OCI-M2 (cell line): ENCODE results near the gene GPR135.
"Not testable (repeated sequence)": the region's sequence is repeated elsewhere in the genome, so short reads cannot be mapped to it uniquely, and the experiment has no call there.

ENCODE experiments used
- DNase-seq: peaks from one replicate; lab custom pipeline; 2025; ENCODE audit not compliant: unreplicated experiment; lab: John Stamatoyannopoulos, UW

The GPR135 gene

DNA sequence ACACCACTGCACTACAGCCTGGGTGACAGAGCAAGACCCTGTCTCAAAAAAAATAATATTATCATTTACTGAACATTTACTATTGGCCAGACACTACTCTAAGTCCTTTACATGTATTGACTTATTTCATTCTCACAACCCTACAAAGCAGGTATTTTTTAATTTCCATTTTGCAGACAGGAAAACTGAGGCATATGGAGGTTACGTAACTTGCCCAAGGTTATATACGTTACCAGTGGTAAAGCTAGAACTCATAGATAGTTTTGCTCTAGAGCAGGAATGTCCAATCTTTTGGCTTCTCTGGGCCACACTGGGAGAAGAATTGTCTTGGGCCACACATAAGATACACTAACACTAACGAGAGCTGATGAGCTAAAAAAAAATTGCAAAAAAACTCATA lies 13.4 kb upstream of the GPR135 start:
- DNase-seq = no peak

DNA sequence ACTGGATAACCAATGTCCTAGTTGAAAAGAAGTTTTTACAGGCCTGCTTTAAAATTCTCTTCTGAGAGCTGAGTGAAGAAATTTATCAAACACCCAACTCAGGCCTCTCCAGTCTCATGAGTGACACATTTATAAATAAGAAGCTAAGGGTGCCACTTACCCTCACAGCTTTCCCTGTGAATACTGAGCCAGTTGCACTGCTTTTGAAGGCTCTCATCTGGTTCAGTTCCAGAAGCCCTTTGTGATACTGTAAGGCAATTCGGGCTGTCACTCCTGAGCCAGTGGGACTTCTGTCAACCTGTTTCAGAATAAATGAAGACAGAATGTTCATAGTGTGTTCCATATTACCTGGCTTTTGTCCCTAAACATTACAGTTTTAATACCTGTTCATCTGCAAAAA lies 10.5 kb upstream of the GPR135 start:
- DNase-seq = no peak

DNA sequence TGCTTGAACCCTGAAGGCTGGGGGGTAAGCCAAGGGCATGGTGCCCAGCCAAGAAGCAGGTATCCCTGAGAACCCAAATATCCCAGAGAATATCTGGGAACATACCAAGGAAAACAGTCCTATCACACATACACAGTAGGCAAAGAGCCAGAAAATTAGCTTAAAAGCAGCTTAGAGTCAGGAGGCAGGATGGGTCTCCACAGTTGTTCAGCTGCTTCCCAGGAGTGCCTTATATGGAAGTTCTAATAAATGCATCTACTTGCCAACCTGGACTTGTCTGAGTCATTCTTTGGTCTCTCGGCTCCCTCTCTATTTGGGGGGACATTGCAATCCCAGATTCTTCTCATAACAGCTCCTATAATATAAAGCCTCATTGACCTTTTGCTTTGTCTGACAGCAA lies 9.0 kb upstream of the GPR135 start:
- no peak for DNase-seq

DNA sequence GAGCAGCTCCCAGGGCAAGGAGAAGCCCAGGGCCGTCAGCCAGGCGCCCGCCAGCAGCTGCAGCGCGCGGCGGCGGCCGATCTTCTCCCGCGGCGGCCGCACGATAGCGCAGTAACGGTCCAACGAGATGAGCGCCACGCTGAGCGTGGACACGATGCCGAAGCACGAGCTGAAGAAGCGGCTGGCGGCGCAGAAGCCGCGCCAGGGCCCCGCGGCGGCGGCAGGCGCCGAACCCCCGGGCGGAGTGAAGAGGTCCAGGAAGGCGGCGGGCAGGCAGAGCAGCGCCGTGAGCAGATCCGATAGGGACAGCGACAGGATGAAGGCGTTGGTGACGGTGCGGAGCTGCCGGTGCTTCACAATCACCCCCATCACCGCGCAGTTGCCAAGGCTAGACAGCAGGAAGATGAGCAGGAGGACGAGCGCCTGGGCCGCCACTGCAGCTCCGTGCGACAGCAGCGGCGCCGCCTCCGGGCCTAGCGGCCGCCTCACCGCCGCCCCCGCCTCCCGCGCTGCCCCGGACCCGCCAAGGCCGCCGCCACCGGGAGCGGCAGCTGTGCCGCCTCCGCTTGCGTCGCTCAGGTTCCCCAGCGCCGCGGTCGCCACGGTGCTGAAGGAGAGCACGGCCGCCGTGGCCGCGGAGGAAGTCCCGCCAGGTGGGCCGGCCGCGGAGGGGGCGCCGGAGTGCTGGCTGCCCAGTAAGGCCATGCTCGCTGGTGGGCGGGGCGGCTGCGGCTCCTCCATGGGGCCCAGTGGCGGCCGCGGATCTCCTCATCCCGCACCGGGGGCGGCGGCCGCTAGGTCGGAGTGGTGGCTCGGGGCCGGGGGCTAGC lies 479 bp downstream of the GPR135 start:
- DNase-seq = no peak

DNA sequence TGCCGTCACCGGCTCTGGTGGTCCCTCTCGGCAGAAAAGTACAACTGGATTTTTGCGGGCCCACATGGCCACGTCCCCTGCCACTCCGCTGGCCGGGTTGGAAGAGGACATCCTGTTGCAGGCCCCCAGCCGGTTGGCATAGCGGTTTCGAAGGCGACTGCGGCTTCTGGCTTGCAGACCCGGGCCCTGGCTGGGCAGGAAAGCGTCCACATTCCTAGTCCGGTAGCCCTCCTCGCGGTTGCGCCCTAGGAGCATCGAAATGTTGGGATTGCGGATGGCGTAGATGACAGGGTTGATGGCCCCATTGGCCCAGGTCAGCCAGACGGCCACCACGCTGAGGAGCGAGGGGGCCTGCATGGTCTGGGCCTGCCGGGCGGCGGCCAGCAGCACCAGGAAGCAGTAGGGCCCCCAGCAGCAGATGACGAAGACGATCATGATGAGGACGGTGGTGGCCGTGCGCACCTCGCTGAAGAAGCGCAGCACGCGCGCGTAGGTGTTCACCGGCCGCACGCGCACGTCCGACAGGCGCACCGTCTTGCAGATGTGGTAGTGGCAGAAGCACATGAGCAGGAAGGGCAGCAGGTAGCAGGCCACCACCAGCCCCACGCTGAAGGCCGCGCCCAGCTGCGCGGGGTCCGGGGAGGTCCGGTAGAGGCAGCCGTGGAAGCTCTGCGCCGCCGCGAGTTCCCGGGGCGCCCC lies 1.2 kb downstream of the GPR135 start:
- no peak for DNase-seq

DNA sequence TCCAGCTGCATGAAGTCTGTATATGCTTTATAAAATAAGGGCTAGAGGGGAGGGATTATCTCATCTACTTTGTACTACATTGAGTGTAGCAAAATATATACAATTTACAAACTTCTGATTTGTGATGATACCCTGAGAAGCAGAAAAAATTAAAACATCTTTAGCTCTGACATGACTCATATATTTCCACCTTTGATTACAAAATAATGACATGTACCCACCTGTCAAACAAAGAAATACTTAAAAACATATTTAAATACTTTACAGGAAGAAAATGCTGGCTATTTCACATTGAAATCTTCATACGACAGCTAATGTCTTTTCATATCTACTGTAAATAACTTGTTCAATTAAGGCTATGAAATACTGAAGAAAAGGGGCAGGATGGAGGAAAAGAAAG lies 3.3 kb downstream of the GPR135 start:
- DNase-seq = no peak

DNA sequence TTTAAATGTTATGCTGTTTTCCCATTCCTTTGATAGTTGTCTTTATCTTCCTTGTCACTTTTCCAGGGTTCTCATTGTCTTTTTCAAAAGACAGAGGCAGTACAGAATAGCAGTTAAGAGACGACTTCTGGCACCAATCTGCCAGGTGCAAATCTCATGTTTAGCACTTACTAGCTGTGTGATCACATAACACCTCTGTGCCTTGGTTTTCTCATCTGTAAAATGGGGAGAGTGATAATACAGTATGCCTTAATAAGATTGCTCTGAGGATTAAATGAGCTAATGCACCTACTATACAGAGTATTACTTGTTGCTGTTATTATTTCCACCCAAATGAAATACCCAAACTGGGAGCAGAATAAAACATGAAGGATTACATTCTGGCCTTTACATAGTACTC lies 4.8 kb downstream of the GPR135 start:
- DNase-seq = no peak

DNA sequence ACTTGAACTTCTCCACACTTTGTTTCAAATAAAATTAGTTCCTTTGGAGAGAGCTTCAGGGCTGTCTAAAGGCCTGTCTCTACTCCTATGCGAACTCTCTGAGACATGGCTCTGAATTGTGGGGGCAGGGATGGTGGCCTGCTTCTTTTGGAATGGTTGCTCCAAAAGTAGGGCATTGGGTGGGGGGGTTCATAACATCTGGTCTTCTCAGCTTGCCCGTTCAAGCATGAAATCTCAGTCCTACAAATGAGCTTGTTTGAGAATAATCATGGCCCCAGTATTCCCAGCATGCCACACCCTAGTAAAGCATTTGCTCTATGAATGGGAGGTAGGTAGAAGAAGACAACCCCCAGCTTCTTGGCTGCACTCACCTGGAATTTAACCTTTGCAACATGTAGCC lies 6.7 kb downstream of the GPR135 start:
- no peak for DNase-seq

DNA sequence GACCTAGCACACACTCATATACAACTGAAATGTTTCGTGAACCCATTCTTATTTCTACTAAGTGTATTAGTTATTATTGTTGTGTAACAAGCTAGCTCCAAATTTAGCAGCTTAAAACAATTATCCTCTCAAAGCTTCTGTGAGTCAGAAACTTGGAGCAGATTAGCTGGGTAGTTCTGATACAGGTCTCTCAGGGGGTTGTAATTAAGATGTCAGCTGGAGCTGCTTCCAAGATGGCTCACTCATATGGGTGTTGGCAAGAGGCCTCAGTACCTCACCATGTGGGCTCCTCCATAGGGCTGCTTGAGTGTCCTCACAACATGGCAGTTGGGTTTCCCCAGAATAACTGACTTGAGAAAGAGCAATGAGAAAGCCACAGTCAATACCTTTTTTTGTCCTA lies 9.8 kb downstream of the GPR135 start:
- DNase-seq = no peak

DNA sequence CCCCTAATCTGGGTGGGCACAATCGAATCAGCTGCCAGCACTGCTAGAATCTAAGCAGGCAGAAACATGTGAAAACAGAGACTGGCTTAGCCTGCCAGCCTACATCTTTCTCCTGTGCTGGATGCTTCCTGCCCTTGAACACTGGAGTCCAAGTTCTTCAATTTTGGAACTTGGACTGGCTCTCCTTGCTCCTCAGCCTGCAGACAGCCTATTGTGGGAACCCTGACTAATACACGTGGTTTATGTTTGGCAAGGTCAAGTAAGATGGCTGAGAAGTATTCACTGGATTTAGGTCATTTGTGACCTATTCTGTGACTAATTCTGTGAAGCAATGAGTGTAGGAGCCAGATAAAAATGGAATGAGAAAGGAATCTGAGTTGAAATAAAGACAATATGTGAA lies 11.0 kb downstream of the GPR135 start:
- DNase-seq = no peak

DNA sequence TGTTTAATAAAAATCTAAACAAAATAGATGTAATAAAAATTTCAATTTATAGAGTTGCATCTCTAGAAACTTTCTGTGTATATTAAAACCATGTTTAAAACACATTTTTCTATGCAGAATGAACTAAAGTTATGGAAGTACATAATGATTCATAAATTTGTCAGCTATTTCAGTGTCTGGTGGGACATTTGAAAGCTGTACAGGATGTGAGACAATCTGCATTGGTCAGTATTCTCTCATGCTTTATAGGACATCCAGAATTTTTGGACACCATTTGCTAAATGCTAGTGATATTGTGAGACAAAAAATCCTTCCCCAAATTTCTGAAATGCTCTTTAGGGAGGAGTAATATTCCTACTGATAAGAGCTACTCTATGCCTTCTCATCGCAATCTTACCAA lies 13.3 kb downstream of the GPR135 start:
- DNase-seq = no peak

DNA sequence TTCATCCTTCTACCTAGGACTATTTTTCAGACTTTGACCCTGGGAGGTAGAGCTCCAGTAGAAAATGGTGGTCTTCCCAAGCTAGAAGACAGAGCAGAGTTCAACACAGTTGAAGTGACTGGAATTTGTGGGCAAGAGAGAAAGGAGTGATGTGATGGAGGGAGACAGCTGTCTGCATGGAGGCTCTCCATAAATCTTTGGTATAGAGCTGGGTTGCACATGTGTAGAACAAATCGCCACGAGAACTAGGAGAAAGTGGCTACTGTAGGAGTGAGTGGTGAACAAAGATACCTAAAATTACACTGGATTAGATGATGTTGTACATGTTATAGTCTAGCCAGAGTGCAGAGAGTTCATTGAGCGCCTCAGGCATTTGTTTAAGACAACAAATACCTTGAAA lies 14.5 kb downstream of the GPR135 start:
- DNase-seq = no peak

DNA sequence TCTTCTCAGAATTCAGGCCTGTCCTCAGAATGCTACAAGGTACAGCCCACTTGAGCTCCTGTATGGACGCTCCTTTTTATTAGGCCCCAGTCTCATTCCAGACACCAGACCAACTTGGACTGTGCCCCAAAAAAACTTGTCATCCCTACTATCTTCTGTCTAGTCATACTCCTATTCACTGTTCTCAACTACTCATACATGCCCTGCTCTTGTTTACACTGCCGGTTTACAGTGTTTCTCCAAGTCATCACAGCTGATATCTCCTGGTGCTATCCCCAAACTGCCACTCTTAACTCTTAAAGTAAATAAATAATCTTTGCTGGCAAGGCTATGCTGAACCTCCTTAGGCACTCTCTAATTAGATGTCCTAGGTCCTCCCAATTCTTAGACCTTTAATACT lies 16.5 kb downstream of the GPR135 start:
- not testable (repeated sequence) for DNase-seq

DNA sequence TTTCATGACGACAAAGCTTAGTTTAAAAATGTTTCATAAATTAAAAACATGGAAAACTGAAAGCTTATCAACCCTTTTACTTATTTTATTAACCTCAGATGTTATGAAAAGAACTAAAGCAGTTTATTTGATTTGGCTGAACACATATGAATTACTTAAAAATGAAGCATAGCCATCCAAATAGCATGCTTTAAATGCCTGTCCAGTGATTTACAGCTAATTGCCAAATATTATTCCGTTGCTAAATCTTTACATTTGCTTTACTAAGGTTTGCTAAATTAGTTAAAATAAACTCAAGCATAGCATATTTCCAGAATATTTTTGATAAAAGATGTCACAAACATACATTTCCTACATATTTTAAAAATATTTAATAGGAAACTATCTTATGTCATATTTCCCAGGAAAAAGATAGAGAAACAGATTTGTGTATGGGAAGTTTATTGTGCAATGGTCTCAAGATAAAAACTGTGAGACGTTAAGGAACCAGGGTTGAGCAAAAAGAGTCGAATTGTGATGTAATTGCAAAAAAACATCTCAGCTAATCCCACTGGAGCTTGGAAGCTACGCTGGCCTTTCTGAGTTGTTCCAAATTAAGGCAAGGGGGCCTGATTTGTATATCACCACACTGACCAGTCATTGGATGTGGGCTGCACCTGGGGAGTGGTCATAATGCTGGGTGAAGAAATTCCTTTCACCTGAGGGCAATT lies 25.8 kb downstream of the GPR135 start:
- no peak for DNase-seq

DNA sequence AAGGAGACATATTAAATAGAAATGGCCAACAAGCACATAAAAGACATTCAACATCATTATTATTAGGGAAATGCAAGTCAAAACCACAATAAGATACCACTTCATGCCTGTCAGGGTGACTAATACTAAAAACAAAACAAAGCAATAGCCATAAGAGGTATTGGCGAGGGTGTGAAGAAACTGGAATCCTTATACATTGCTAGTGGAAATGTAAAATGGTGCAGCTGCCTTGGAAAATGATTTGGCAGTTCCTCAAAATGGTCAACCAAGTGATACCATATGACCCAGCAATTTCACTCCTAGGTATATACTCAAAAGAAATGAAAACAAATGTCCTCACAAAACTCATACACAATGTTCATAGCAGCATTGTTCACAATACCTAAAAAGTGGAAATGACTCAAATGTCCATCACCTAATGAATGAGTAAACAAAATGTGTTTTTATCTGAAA lies 27.0 kb downstream of the GPR135 start:
- no peak for DNase-seq

DNA sequence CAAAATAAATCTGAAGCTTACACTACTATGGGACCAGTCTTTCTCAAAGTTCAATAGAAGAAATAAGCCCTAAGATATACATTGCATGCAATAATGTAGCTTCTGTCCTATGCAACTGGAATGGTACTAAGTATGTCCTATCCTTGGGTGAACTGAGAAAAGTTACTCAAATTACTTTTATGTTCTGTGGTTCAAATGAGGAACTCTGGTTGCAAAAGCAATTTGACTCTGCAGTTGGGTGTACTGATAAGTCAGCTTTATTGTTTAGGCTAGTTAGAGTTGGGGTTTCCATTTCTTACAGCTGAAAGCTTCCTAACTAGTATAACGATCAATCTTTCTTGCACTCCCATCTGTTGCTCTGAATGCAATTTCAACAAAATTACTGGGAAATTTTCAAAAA lies 29.2 kb downstream of the GPR135 start:
- DNase-seq = no peak

DNA sequence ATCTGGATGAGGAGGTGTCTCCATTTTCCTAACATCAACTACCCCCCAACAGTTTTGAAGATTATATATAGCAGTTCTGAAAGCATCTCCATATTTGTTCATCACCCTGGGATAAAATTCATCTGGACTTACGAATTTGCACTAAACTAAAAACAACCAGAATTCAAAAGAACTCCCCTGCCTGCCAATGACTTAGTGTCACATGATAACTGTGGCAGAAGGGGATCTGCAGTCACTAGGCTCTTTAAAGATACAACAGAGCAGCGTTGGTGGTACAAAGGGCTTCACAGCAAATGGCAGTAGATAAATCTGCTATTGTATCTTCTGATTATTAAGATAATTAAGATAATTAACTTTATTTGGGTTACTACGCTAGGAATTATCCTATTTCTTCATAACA lies 30.1 kb downstream of the GPR135 start:
- no peak for DNase-seq

DNA sequence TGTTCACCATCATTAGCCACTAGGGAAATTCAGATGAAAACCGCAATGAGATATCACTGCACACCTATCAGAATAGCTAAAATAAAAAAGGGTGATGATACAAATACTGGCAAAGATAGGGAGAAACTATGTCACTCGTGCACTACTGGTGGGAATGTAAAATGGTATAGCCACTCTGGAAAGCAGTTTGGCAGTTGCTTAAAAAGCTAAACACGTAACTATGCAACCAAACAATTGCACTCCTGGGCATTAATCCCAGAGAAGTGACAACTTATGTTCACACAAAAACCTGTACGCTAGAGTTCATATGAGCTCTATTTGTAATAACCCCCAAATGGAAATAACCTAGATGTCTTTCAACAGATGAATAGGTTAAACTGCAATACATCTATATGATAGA lies 35.4 kb downstream of the GPR135 start:
- no peak for DNase-seq

DNA sequence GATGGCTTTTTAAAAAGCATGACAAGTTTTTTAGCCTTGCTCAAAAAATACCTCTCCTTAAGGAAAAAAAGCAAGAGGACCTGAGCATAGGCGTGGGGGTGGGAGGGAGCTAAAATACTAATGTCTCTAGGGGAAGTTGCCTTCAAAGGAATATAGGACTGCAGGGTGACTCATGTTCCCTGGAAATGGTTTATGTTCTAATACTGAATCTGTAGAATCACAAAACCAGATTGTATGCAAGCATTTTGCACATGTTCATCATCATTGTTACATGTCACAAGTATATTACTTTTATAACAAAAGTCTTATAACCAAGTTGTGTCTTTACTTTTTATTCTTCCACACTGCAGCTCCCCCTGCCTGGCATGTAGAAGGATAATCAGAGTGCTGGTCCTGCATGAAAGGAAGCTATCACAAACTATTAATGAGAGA lies 36.6 kb downstream of the GPR135 start:
- DNase-seq = no peak

DNA sequence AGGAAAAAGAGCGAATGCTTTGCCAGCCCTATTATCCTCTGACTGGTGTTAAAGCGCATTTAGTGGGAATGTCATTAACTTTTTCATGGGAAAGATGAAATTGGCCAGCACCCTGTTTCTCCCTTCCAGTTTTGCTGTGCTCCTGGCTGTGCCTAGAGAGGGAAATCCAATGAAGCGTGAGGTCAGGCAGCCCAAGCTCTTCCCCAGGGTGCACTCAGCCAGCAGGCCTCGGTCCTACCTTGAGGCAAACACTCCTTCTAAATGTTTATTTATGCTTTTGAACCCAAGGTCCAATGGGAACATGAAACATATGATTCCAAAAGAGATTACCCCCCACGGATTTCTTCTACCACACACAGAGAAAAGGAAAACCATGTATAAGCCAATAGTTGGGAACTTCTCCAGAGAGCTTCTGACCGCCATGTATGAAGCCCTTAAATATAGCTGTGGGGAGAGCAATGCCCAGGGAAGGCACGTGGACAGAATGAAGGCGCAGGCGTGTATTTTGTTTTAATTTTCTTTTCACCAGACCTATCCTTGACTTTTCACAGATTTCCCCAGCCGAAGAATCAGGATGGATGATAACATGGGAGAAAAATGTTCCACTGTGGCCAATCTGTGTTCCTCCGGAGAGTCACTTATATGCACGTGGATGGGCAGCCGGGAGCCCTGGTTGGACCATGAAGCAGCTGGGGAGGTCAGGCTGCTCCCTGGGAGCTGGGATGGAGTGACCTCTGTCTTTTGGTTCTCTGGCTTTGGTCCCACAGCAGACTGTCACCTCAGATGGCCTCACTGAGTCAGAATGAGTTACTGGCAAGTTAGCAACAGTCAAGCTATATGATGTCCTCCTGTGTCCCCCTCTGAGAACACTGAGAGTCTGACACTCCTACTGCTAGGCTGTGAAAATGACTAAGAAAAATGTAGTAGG lies 37.3 kb downstream of the GPR135 start:
- no peak for DNase-seq
